Stimulated activated naive B cell treated with anti-CD40 and anti-IgM and Interleukin-4, amounts not matched to agents 10 μg/mL and 1 μg/mL and 100 μg/mL, for 72 hours (primary cell): ENCODE data around the gene NGEF.

Experiments used
- ATAC-seq, 2 donors: fragments of 150-1000 bp; cut with Tn5 transposase; replicated peaks; 2 replicates each; pipeline ENCODE4 v1.10.0; 2021; ENCODE audit warnings: moderate library complexity in 1 of 2
- DNase-seq: peaks from one replicate; pipeline ENCODE4 v3.0.0; 2021
- H3K27ac Mint-ChIP-seq: one replicate; pipeline ENCODE4 v1.8.0; 2022; ENCODE audit warnings: mild to moderate bottlenecking, mixed read lengths
- H3K27me3 Mint-ChIP-seq, 2 donors: one replicate each; pipeline ENCODE4 v1.8.0; 2022; ENCODE audit warnings: mixed read lengths in 2 of 2
- H3K36me3 Mint-ChIP-seq, 2 donors: one replicate each; pipeline ENCODE4 v1.8.0; 2022; ENCODE audit warnings: mixed read lengths in 2 of 2, mild to moderate bottlenecking in 1 of 2
- H3K4me1 Mint-ChIP-seq, 2 donors: one replicate each; pipeline ENCODE4 v1.8.0; 2022; ENCODE audit warnings: mixed read lengths in 2 of 2, mild to moderate bottlenecking in 1 of 2
- H3K4me3 Mint-ChIP-seq, 2 donors: one replicate each; pipeline ENCODE4 v1.8.0; 2022; ENCODE audit warnings: mild to moderate bottlenecking in 2 of 2, mixed read lengths in 2 of 2, moderate library complexity in 1 of 2
- H3K9me3 Mint-ChIP-seq, 2 donors: one replicate each; pipeline ENCODE4 v1.8.0; 2022; ENCODE audit warnings: mixed read lengths in 2 of 2, mild to moderate bottlenecking in 1 of 2

NGEF gene

DNA sequence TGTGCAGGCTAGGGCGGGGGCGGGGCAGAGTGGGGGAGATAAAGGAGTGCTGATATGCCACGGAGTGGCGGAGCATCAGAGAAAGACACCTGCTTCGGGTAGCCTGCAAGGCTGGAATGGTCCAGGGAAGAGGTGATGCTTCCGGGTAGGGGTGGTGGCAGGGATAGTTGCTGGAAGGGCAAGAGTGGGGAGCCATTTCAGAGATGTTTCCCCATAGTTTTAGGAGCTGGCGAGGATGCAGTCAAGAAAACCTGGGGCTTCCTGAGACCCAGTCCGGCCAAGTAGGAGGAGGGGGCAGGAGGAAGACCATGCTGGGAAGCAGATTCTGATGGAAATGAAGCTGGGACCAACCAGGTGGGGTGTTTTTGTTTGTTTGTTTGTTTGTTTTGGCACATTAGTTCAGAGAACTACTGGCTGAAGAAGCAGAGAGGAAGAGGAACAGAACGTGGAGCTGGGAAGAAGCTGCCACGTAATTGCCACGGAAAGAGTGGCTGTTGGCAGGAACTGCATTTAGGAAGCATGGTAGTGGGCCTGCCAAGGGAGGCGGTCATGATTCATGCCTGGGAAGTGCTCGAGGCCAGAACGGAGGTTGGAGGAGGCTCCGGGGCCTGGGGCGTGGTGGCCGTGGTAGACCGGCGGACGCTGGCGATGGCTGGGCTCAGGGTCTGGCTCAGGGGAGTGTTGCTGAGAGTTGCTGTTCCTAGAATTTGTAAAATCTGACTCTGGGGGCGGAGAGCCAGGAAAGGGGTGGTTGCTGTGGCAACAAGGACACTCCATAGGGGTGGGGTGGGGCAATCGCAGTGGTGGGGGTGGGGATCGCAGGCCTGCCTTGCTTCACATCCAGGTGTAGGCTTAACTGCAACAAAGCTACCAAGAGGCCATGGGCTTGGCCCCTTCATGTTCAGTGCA lies 38.4 kb upstream of the NGEF start:
- H3K4me1 Mint-ChIP-seq, result peaks cover 6 to 11% of the 10 kb centered on the region in 2 donors
- no peaks in the 10 kb centered on the region for H3K36me3 Mint-ChIP-seq
- no peak overlapping the region for H3K27ac Mint-ChIP-seq

DNA sequence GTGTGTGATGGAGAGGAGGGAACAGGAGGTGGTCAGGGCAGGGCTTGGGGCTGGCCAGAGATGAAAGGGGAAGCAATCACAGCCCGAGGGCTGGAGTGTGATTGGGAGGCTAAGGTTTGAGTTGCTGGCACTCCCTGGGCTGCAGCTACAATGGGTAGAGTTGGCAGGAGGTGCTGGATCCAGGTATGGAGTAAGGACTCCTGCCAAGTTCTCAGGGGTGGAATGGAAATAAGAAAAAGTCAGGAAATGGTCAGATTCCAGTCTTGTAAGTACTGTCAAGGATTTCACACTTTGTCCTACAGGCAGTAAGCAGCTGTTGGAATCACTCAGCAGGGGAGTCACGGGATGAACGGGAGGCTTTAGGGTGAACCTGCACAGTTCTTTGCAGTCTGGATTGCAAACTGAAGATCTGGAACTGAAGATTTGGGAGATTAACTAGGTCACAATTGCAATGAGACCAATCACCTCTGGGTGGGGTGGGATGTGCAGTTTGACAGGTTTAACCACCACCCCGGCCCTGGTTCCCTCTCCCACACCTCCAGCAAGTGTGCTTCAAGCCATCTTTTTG lies 36.2 kb upstream of the NGEF start:
- H3K27ac Mint-ChIP-seq, result no peak overlapping the region
- DNase-seq, result no peak
- no peak overlapping the region for H3K4me3 Mint-ChIP-seq
- H3K9me3 Mint-ChIP-seq, result no peaks in the 10 kb centered on the region
- no peak for ATAC-seq
- peaks cover 10 to 16% of the 10 kb centered on the region in 2 donors for H3K27me3 Mint-ChIP-seq
- no peaks in the 10 kb centered on the region for H3K36me3 Mint-ChIP-seq
- peaks cover 6 to 8% of the 10 kb centered on the region in 2 donors for H3K4me1 Mint-ChIP-seq

More for the DNA sequence above, 38.4 kb upstream of the NGEF start:
- Mint-ChIP-seq H3K27me3 (peaks cover 10 to 16% of the 10 kb centered on the region in 2 donors), H3K9me3 (no peaks in the 10 kb centered on the region), H3K4me3 (no peak overlapping the region)
- DNase-seq (no peak), ATAC-seq (no peak)

DNA sequence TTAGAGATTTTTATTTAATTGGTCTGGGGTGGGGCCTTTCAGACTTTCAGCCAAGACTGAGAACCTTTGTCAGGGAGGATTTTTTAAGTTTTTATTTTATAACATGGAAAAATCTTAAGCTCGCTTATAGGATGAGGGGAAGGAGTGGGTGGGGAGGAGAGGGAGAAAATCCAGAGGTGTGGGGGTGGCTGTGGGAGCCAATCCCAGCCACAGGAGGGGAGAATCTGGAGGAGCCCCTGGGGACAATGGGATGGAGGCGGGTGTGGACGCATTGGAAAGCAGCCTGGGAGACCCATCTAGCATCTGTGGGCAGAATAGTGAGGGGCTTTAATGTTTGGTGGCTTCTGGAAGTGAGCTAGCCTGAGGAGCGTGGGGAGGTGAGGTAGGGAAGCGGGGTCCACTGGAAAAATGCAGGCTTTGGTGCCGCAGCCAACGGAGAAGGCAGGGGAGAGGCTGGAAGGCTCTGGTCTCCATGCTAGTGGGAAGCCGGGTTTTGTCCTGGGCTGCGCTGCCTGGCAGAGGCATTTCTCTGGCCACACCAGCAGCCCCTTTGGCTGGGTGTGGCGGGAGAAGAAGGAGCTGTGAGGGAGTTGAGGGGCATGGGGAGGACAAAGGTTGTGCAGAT lies 35.6 kb upstream of the NGEF start:
- Mint-ChIP-seq H3K9me3 (no peaks in the 10 kb centered on the region), H3K4me1 (peaks cover 1 to 2% of the 10 kb centered on the region in 2 donors), H3K36me3 (no peaks in the 10 kb centered on the region), H3K4me3 (no peak overlapping the region), H3K27ac (no peak overlapping the region), H3K27me3 (peaks cover 10 to 16% of the 10 kb centered on the region in 2 donors)
- ATAC-seq, result no peak
- no peak for DNase-seq

DNA sequence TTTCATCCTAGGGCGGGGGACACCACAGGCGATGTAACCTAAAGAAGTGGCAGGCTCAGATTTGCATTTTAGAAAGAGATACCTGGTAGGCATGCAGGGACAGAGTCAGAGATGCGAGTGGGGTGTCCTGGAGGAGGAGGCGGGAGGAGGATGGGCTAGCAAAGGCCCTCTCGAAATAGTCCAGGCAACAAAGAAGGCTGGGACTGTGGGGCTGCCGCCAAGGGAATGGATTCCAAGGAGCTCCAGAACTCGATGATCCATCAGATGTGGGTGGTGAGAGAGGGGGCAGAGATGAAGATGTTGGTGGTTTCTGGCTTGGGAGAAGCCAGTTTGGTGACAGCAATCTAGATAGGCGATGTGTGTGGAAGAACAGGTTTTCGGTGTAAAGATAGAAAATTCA lies 34.6 kb upstream of the NGEF start:
- H3K27me3 Mint-ChIP-seq, result peaks cover 10 to 16% of the 10 kb centered on the region in 2 donors
- peaks cover 0 to 1% of the 10 kb centered on the region in 2 donors for H3K4me1 Mint-ChIP-seq
- no peaks in the 10 kb centered on the region for H3K9me3 Mint-ChIP-seq
- H3K27ac Mint-ChIP-seq, result no peak overlapping the region
- DNase-seq, result no peak
- no peak for ATAC-seq
- no peak overlapping the region for H3K4me3 Mint-ChIP-seq
- no peaks in the 10 kb centered on the region for H3K36me3 Mint-ChIP-seq

DNA sequence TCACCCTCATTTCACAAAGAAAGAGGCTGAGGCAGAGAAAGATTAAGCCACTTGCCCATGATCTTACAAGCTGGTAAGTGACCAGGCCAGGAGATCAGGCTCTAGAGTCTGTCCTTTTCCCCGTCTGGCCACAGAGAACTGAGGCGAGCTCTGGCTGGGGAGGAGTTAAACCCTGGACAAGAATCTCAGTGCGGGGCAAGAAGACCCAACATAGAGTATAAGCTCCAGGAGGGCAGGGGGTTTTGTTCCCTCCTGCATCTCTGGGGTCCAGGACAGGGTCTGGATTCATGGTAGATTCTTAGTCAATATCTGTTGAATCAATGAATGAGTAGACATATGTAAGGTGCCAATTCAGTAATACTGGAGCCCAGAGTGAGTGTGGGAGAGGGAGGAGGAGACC lies 34.1 kb upstream of the NGEF start:
- H3K36me3 Mint-ChIP-seq, result no peaks in the 10 kb centered on the region
- peak overlapping the region; percentile 28 for H3K27ac Mint-ChIP-seq
- H3K9me3 Mint-ChIP-seq, result no peaks in the 10 kb centered on the region
- H3K4me3 Mint-ChIP-seq, result no peak overlapping the region
- peaks cover 3 to 4% of the 10 kb centered on the region in 2 donors for H3K4me1 Mint-ChIP-seq
- ATAC-seq, result no peak
- peaks cover 10 to 19% of the 10 kb centered on the region in 2 donors for H3K27me3 Mint-ChIP-seq
- no peak for DNase-seq

DNA sequence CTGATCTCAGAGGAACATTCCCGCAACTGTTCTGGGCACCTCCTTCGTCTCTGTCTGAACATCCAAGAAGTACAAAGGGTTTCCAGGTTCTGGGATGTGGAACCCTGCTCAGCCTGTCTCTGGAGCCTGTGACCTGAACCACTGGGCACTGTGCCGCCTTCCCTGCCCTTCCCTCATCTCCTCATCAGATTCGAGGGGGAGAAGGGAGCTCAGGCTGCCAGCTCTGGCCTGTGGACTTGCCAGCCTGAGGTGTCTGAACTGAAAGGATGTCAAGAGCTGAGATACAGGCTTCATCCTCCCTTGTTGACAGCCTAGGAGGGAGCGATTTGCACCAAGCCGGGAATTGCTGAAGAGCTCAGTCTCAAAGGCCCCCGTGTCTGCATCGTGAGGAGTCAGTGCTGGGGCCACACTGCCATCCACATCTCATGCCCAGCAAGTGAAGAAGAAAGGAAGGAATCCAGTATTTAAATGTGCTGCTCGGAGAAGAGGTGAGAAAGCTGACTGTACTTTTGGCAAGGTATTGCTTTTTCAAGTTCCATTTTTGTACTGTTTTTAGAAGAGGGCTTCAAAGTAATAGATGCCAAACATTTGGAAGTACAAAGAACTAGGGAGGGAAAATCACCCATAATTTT lies 32.0 kb upstream of the NGEF start:
- H3K4me1 Mint-ChIP-seq, result peaks cover 9 to 13% of the 10 kb centered on the region in 2 donors
- H3K36me3 Mint-ChIP-seq, result no peaks in the 10 kb centered on the region
- no peak overlapping the region for H3K27ac Mint-ChIP-seq
- DNase-seq, result no peak
- no peak overlapping the region for H3K4me3 Mint-ChIP-seq
- no peak for ATAC-seq
- no peaks in the 10 kb centered on the region for H3K9me3 Mint-ChIP-seq
- peaks cover 10 to 15% of the 10 kb centered on the region in 2 donors for H3K27me3 Mint-ChIP-seq

DNA sequence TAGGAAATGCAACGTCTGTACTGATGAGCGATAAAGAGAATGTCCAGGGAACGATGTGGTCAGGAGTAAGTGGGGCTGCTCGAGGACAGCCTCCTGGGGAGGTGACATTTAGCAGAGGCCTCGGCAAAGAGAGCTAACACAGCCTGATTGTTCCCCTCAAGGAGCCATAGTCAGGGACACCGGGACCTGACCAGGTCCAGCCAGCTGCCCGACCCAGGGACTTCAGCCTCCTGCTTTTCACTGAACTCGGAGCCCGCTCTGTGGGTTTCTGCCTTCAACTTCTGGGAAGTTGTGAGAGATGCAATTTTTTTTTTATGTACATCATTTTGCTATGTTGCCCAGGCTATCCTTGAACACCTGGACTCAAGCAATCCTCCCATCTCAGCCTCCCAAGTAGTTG lies 29.5 kb upstream of the NGEF start:
- peaks cover 8 to 13% of the 10 kb centered on the region in 2 donors for H3K4me1 Mint-ChIP-seq
- H3K27me3 Mint-ChIP-seq, result peaks cover 4 to 12% of the 10 kb centered on the region in 2 donors
- H3K9me3 Mint-ChIP-seq, result no peaks in the 10 kb centered on the region
- no peak for DNase-seq
- no peak overlapping the region for H3K4me3 Mint-ChIP-seq
- no peak overlapping the region for H3K27ac Mint-ChIP-seq
- ATAC-seq, result no peak
- H3K36me3 Mint-ChIP-seq, result no peaks in the 10 kb centered on the region

DNA sequence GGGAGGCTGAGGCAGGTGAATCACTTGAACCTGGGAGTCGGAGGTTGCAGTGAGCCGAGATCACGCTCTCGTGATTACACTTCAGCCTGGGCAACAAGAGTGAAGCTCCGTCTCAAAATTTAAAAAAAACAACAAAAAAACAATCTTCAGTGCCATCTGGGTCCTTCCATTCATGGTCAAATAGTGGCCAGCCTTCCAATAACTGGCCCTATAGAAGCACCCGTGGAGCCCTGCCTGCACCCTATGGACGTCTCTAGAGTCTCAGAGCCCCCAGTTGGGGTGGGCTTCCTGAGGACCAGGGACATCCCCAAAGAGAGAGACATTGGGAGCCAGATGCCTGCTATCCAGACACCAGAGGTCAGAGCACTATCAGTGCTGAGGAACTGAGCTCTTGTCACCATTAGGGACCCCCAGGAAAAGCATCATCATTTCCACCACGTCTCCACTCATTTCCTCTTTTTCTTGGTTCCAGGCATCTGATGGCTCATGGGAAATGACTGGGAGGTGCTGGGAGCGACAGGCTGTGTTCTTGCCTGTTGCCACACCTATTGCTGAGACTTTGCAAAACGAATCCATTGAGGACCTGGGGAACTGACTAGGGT lies 28.8 kb upstream of the NGEF start:
- DNase-seq (no peak), ATAC-seq (peak; percentile 48 to 57)
- Mint-ChIP-seq H3K9me3 (no peaks in the 10 kb centered on the region), H3K27ac (peak overlapping the region; percentile 26), H3K27me3 (peaks cover 0 to 12% of the 10 kb centered on the region in 2 donors), H3K4me1 (peaks cover 8 to 13% of the 10 kb centered on the region in 2 donors), H3K36me3 (no peaks in the 10 kb centered on the region), H3K4me3 (no peak overlapping the region)

DNA sequence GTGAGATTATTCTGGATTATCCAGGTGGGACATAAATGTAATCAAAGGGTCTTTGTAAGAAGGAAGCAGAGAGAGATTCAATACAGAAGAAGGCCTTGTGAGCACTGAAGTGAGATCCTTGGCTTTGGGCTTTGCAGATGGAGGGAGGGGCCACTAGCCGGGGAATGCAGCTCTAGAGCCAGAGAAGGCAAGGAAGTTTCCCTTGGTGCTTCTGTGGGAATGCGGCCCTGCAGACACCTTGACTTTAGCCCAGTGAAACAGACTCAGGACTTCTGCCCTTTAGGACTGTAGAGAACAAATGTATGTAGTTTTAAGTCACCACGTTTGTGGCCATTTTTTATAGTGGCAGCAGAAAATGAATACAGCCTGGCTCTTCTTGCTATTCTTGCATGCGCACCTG lies 27.5 kb upstream of the NGEF start:
- H3K4me1 Mint-ChIP-seq, result peaks cover 8 to 13% of the 10 kb centered on the region in 2 donors
- peaks cover 0 to 12% of the 10 kb centered on the region in 2 donors for H3K27me3 Mint-ChIP-seq
- ATAC-seq, result no peak
- no peaks in the 10 kb centered on the region for H3K36me3 Mint-ChIP-seq
- no peak for DNase-seq
- H3K4me3 Mint-ChIP-seq, result no peak overlapping the region
- H3K9me3 Mint-ChIP-seq, result no peaks in the 10 kb centered on the region
- no peak overlapping the region for H3K27ac Mint-ChIP-seq

DNA sequence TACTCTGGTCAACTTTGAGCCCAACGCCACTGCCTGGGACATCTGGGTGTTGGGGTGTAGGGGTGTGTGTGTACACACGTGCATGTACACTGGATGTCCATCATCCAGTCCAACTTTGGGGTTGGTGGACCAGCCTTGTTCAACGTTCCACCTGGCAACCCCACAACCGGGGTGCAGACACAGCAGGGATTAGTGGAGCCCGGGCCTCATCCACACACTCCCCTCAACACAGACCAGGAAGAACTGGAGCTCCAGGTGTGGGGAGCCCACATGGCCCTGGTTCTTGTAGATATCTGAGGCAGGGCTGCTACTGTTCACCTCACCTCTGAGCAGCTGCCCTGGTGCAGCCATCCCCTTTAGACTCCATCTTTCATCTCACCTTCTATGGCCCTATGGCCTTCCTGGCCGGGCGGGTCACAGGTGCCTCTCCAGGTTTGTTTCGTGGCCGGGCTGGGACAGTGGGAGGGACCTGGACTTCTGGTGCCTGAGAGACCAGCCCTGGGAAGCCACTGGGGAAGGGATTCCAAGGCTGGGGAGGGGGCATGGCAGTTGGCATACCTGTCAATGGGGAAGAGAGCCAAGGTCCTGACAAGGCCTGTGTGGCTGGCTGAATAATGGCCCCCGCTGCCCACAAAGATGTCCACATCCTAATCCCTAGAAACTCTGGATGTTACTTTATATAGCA lies 26.9 kb upstream of the NGEF start:
- H3K4me3 Mint-ChIP-seq, result no peak overlapping the region
- H3K27ac Mint-ChIP-seq, result no peak overlapping the region
- no peaks in the 10 kb centered on the region for H3K36me3 Mint-ChIP-seq
- DNase-seq (no peak), ATAC-seq (no peak)
- H3K27me3 Mint-ChIP-seq, result peaks cover 0 to 12% of the 10 kb centered on the region in 2 donors
- peaks cover 8 to 13% of the 10 kb centered on the region in 2 donors for H3K4me1 Mint-ChIP-seq
- no peaks in the 10 kb centered on the region for H3K9me3 Mint-ChIP-seq

DNA sequence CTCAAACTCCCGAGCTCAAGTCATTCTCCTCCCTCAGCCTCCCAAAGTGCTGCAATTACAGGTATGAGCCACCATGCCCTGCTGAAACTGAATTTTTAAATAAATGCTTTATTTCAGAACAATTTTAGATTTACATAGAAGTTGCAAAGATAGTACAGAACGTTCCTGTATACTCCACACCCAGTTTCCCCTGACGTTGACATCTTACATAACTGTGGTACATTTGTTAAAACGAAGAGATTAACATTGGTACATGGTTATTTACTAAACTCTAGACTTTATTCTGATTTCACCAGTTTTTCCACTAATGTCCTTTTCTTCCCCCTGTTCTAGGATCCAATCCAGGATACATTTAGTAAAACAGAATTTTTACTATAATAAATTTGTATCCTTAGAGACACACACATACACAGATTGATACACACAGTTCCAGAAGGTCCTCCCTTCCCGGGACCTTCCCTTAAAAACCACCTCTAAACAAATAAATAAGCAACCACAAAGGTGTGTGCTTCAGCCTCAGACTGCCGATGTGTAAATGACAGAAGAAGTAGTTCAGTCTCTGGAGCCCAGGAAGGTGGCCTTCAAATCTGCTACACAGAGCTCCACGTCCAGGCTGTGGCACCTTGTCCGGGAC lies 26.3 kb upstream of the NGEF start:
- Mint-ChIP-seq H3K4me1 (peaks cover 8 to 13% of the 10 kb centered on the region in 2 donors), H3K4me3 (no peak overlapping the region), H3K27ac (no peak overlapping the region), H3K36me3 (no peaks in the 10 kb centered on the region), H3K9me3 (no peaks in the 10 kb centered on the region), H3K27me3 (peaks cover 0 to 12% of the 10 kb centered on the region in 2 donors)
- no peak for ATAC-seq
- no peak for DNase-seq

DNA sequence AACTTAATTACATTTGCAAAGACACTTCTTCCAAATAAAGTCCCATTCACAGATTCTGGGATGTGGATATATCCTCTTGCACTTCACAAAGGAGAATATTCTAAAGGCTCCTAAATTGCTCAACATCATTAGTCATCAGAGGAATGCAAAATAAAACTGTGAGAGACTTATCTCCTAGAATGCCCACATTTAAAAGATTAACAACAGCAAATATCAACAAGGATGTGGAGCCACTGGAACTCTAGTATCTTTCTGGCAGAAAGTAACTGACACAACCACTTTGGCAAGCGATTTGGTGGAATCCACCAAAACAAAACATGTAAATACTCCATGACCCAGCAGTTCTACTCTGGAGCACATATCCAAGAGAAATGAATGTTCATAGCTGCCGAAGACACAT lies 24.0 kb upstream of the NGEF start:
- no peak for ATAC-seq
- Mint-ChIP-seq H3K27me3 (peaks cover 0 to 8% of the 10 kb centered on the region in 2 donors), H3K4me3 (no peak overlapping the region), H3K4me1 (peaks cover 5 to 9% of the 10 kb centered on the region in 2 donors), H3K27ac (no peak overlapping the region), H3K9me3 (no peaks in the 10 kb centered on the region), H3K36me3 (no peaks in the 10 kb centered on the region)
- no peak for DNase-seq

DNA sequence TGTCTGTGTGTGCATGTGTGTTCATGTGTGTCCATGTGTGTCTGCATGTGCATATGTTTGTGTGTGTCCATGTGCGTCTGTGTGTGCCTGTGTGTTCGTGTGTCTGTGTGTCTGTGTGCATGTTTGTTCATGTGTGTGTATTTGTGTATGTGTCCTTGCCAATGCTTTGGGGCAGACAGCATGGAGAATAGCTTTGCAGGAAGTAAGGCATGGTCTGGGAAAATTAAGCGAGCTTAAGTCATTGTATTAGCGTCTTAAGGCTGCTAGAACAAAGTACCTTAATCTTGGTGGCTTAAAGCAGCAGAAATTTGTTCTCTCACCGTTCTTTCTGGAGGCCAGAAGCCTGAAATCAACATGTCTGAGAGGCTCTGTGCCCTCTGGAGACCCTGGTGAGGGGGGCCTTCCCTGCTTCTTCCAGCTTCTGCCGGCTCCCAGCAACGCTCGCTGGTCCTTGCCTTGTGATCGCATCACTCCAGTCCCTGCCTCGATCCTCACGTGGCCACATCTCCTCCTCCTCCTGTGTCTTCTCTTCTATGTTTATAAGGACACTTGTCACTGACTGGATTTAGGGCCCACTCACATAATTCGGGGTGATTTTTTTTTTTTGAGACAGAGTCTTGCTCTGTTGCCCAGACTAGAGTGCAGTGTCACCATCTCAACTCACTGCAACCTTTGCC lies 23.2 kb upstream of the NGEF start:
- Mint-ChIP-seq H3K9me3 (no peaks in the 10 kb centered on the region), H3K27me3 (peaks cover 0 to 4% of the 10 kb centered on the region in 2 donors), H3K27ac (no peak overlapping the region), H3K4me1 (peaks cover under 1 to 2% of the 10 kb centered on the region in 2 donors), H3K36me3 (no peaks in the 10 kb centered on the region), H3K4me3 (no peak overlapping the region)
- ATAC-seq (no peak), DNase-seq (no peak)
